ENCODE measurements around the gene NEU1. TPM values are rescaled to one million over a fixed set of nuclear protein-coding genes. Genes with fewer than 3 reads are reported as not detected.
"Not testable (repeated sequence)": the region's sequence is repeated elsewhere in the genome, so short reads cannot be mapped to it uniquely, and the experiment has no call there.

The NEU1 gene
- total and polyA plus RNA-seq, 2 experiments from 2014 or later = 27.8 to 38.3 TPM

DNA sequence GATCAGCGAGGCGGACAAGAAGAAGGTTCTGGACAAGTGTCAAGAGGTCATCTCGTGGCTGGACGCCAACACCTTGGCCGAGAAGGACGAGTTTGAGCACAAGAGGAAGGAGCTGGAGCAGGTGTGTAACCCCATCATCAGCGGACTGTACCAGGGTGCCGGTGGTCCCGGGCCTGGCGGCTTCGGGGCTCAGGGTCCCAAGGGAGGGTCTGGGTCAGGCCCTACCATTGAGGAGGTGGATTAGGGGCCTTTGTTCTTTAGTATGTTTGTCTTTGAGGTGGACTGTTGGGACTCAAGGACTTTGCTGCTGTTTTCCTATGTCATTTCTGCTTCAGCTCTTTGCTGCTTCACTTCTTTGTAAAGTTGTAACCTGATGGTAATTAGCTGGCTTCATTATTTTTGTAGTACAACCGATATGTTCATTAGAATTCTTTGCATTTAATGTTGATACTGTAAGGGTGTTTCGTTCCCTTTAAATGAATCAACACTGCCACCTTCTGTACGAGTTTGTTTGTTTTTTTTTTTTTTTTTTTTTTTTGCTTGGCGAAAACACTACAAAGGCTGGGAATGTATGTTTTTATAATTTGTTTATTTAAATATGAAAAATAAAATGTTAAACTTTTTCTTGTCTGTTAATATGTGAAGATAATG is 32.9 kb downstream of the NEU1 start:
- in situ Hi-C loops (cut with MboI) = no loop called here
- H2AFZ ChIP-seq = peak overlapping the region; percentile 56
- H3F3A ChIP-seq (ENCODE audit: insufficient read depth) = peaks cover 16% of the 10 kb centered on the region; the same call in 1 of the 2 replicates
- H3K79me2 ChIP-seq (ENCODE audit: insufficient read depth) = peaks cover 61% of the 10 kb centered on the region
- H3K4me3 ChIP-seq = peak overlapping the region; percentile 81
- peak overlapping the region; percentile 95 for H3K4me2 ChIP-seq (ENCODE audit: unreplicated experiment)
- no peaks in the 10 kb centered on the region for H3K27me3 ChIP-seq (replicated peaks; ENCODE audit: insufficient read depth)
- TF ChIP-seq EZH2phosphoT487 (IDR thresholded peaks at IDR 0.05; ENCODE audit: insufficient read depth, low read depth) = no peak
- TF ChIP-seq EZH2 (IDR thresholded peaks at IDR 0.05; ENCODE audit: insufficient read depth, poor library complexity, severe bottlenecking) = no peak
- H3K27ac ChIP-seq = peak overlapping the region; percentile 59
- H4K20me1 ChIP-seq (ENCODE audit: insufficient read depth) = no peaks in the 10 kb centered on the region
- 0 to 1% methylated on average over 15 of the region's 15 CpGs for WGBS, 2 experiments (ENCODE audit: low coverage in 1 of 2, low lambda C conversion rate in 2 of 2, missing lambda C conversion rate in 2 of 2)
- H3K9ac ChIP-seq = peak overlapping the region; percentile 83
- H3K4me1 ChIP-seq (ENCODE audit: insufficient read depth) = peaks cover 24% of the 10 kb centered on the region
- no peaks in the 10 kb centered on the region for H3K36me3 ChIP-seq (ENCODE audit: low read depth)
- peak; percentile 75 for DNase-seq
- no peaks in the 10 kb centered on the region for H3K9me3 ChIP-seq (ENCODE audit: low read depth)
- no peaks in the 10 kb centered on the region for H3K9me2 ChIP-seq (ENCODE audit: insufficient read depth)

DNA sequence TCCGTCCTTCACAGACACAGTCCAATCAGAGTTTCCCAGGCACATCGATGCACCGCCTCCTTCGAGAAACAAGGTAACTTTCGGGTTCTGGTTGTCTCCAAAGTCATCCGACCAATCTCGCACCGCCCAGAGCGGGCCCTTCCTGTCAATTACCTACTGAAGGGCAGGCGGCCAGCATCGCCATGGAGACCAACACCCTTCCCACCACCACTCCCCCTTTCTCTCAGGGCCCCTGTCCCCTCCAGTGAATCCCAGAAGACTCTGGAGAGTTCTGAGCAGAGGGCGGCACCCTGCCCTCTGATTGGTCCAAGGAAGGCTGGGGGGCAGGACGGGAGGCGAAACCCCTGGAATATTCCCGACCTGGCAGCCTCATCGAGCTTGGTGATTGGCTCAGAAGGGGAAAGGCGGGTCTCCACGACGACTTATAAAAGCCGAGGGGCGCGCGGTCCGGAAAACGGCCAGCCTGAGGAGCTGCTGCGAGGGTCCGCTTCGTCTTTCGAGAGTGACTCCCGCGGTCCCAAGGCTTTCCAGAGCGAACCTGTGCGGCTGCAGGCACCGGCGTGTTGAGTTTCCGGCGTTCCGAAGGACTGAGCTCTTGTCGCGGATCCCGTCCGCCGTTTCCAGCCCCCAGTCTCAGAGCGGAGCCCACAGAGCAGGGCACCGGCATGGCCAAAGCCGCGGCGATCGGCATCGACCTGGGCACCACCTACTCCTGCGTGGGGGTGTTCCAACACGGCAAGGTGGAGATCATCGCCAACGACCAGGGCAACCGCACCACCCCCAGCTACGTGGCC is 35.1 kb downstream of the NEU1 start, which contains the start of gene HSPA1B:
TSS of gene HSPA1B (plus strand) at position 453 of the 794 bp plus-strand sequence. CDS start at position 666, 213 bp downstream.
- DNase-seq = peak; percentile 99
- Histone ChIP-seq H3F3A (ENCODE audit: insufficient read depth) (peaks cover 20% of the 10 kb centered on the region), H2AFZ (peak within 1 kb of the TSS; percentile 86), H3K27me3 (replicated peaks; ENCODE audit: insufficient read depth) (no peaks in the 10 kb centered on the region), H3K9ac (peak within 1 kb of the TSS; percentile 85), H3K9me3 (ENCODE audit: low read depth) (no peaks in the 10 kb centered on the region), H3K4me2 (ENCODE audit: unreplicated experiment) (peak within 1 kb of the TSS; percentile 87), H3K4me3 (peak within 1 kb of the TSS; percentile 72), H3K27ac (peak within 1 kb of the TSS; percentile 91), H3K9me2 (ENCODE audit: insufficient read depth) (no peaks in the 10 kb centered on the region), H4K20me1 (ENCODE audit: insufficient read depth) (no peaks in the 10 kb centered on the region), H3K36me3 (ENCODE audit: low read depth) (no peaks in the 10 kb centered on the region), H3K79me2 (ENCODE audit: insufficient read depth) (peaks cover 61% of the 10 kb centered on the region), H3K4me1 (ENCODE audit: insufficient read depth) (peaks cover 22% of the 10 kb centered on the region)
- TF ChIP-seq EZH2phosphoT487 (IDR thresholded peaks at IDR 0.05; ENCODE audit: insufficient read depth, low read depth) (no peak), EZH2 (IDR thresholded peaks at IDR 0.05; ENCODE audit: insufficient read depth, poor library complexity, severe bottlenecking) (no peak)
- WGBS, 2 experiments (ENCODE audit: low coverage in 1 of 2, low lambda C conversion rate in 2 of 2, missing lambda C conversion rate in 2 of 2) = 0 to 1% methylated on average over 35 to 51 of the region's 56 CpGs
- in situ Hi-C loops (cut with MboI) = no loop called here

DNA sequence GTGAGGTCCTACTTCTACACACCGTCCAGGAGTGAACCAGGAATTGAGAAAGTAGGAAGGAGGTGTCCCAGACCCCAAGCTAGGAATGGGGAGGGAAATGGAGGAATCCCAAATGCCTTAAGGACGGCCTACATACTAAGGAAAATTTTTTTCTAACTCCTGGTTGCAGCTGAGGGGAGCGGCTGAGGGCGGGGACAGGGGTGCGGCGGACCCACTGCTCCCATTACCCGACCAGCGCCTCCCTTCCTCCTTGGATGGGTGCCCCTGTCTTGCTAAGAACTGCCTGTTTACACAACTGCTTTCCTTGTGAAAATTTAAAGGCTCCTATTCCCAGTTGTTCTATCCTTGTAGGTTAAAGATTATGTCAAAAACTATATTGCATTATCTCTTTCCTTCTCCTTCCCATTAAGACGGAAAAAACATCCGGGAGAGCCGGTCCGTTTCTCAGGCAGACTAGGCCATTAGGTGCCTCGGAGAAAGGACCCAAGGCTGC is 35.8 kb downstream of the NEU1 start:
- peaks cover 22% of the 10 kb centered on the region for H3K4me1 ChIP-seq (ENCODE audit: insufficient read depth)
- peaks cover 24% of the 10 kb centered on the region for H3F3A ChIP-seq (ENCODE audit: insufficient read depth)
- peak overlapping the region; percentile 72 for H3K4me3 ChIP-seq
- H4K20me1 ChIP-seq (ENCODE audit: insufficient read depth) = no peaks in the 10 kb centered on the region
- no peaks in the 10 kb centered on the region for H3K9me2 ChIP-seq (ENCODE audit: insufficient read depth)
- peak; percentile 91 for DNase-seq
- peaks cover 55% of the 10 kb centered on the region for H3K79me2 ChIP-seq (ENCODE audit: insufficient read depth)
- WGBS, 2 experiments (ENCODE audit: low coverage in 1 of 2, low lambda C conversion rate in 2 of 2, missing lambda C conversion rate in 2 of 2) = 1 to 2% methylated on average over 13 of the region's 13 CpGs
- H3K9ac ChIP-seq = peak overlapping the region; percentile 85
- H3K27me3 ChIP-seq (replicated peaks; ENCODE audit: insufficient read depth) = no peaks in the 10 kb centered on the region
- in situ Hi-C loops (cut with MboI) = no loop called here
- no peak for TF ChIP-seq EZH2phosphoT487 (IDR thresholded peaks at IDR 0.05; ENCODE audit: insufficient read depth, low read depth)
- TF ChIP-seq EZH2 (IDR thresholded peaks at IDR 0.05; ENCODE audit: insufficient read depth, poor library complexity, severe bottlenecking) = no peak
- no peaks in the 10 kb centered on the region for H3K36me3 ChIP-seq (ENCODE audit: low read depth)
- no peaks in the 10 kb centered on the region for H3K9me3 ChIP-seq (ENCODE audit: low read depth)
- H3K27ac ChIP-seq = peak overlapping the region; percentile 91
- H2AFZ ChIP-seq = peak overlapping the region; percentile 86
- H3K4me2 ChIP-seq (ENCODE audit: unreplicated experiment) = peak overlapping the region; percentile 87

DNA sequence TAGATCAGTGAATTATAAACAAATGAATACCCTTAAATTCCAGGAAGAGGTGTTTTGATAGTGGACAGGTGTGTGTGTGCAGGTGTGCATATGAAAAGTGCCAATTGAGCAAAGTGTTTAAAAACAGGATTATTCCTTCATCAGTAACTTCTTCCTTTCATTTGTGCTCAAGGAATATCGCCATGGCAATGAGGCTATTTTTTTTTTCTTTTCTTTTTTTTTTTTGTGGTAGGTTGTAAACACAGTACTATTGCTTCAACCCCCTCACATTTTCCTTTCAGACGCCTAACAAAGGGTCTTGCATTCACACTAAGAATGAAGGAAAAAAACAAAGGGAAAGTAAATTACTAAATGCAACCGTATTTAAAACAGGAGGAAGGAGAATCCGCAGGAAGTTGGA is 37.1 kb downstream of the NEU1 start:
- 85 to 90% methylated on average over 4 of the region's 4 CpGs for WGBS, 2 experiments (ENCODE audit: low coverage in 1 of 2, low lambda C conversion rate in 2 of 2, missing lambda C conversion rate in 2 of 2)
- no peak overlapping the region for H3K4me2 ChIP-seq (ENCODE audit: unreplicated experiment)
- no peak for DNase-seq
- peaks cover 35% of the 10 kb centered on the region for H3F3A ChIP-seq (ENCODE audit: insufficient read depth)
- peaks cover 45% of the 10 kb centered on the region for H3K79me2 ChIP-seq (ENCODE audit: insufficient read depth)
- peaks cover 10% of the 10 kb centered on the region; the same call in 1 of the 2 replicates for H3K4me1 ChIP-seq (ENCODE audit: insufficient read depth)
- H3K9me2 ChIP-seq (ENCODE audit: insufficient read depth) = no peaks in the 10 kb centered on the region
- H3K27me3 ChIP-seq (replicated peaks; ENCODE audit: insufficient read depth) = no peaks in the 10 kb centered on the region
- H3K4me3 ChIP-seq = no peak overlapping the region
- no peak overlapping the region for H3K9ac ChIP-seq
- TF ChIP-seq EZH2phosphoT487 (IDR thresholded peaks at IDR 0.05; ENCODE audit: insufficient read depth, low read depth) = no peak
- TF ChIP-seq EZH2 (IDR thresholded peaks at IDR 0.05; ENCODE audit: insufficient read depth, poor library complexity, severe bottlenecking) = no peak
- H4K20me1 ChIP-seq (ENCODE audit: insufficient read depth) = no peaks in the 10 kb centered on the region
- no peak overlapping the region for H3K27ac ChIP-seq
- in situ Hi-C loops (cut with MboI) = no loop called here
- H2AFZ ChIP-seq = no peak overlapping the region
- no peaks in the 10 kb centered on the region for H3K9me3 ChIP-seq (ENCODE audit: low read depth)
- H3K36me3 ChIP-seq (ENCODE audit: low read depth) = no peaks in the 10 kb centered on the region

DNA sequence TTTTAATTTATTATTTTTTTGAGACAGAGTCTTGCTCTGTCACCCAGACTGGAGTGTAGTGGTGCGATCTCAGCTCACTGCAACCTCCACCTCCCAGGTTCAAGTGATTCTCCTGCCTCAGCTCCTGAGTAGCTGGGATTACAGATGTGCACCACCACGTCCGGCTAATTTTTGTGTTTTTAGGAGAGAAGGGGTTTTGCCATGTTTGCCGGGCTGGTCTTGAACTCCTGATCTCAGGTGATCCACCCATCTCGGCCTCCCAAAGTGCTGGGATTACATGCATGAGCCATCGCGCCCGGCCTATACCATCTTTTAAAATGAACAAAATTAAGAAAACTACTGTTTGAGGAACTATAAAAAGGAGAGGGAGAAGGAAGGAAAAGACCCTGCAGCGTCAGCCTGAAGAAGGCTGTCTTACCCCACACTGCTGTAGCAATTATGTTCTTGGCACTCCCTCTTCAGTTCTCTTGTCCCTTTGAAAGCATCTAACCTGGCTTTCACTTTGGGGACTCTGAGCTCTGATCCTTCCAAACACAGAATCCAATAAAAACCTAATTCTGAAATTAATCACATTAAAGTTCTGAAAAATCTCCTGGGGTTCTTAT is 38.9 kb downstream of the NEU1 start:
- in situ Hi-C loops (cut with MboI) = not testable (repeated sequence)

More for the DNA sequence above, 38.9 kb downstream of the NEU1 start:
- DNase-seq; H3K27me3 ChIP-seq (replicated peaks; ENCODE audit: insufficient read depth); H3K36me3 ChIP-seq (ENCODE audit: low read depth); H3K4me2 ChIP-seq (ENCODE audit: unreplicated experiment); H3K9me3 ChIP-seq (ENCODE audit: low read depth); H3K4me3 ChIP-seq; H4K20me1 ChIP-seq (ENCODE audit: insufficient read depth); H2AFZ ChIP-seq; H3K9me2 ChIP-seq (ENCODE audit: insufficient read depth); H3K9ac ChIP-seq: not testable (repeated sequence)
- H3K4me1 ChIP-seq (ENCODE audit: insufficient read depth) = peaks cover 22% of the 10 kb centered on the region
- peaks cover 50% of the 10 kb centered on the region for H3F3A ChIP-seq (ENCODE audit: insufficient read depth)
- peaks cover 47% of the 10 kb centered on the region for H3K79me2 ChIP-seq (ENCODE audit: insufficient read depth)
- 96 to 98% methylated on average over 9 of the region's 9 CpGs for WGBS, 2 experiments (ENCODE audit: low coverage in 1 of 2, low lambda C conversion rate in 2 of 2, missing lambda C conversion rate in 2 of 2)
- peak overlapping the region; percentile 97; the same call in 1 of the 2 replicates for H3K27ac ChIP-seq
